HCT116 (cell line): ENCODE data around the gene SEPHS1.

Experiments used
- ATF3 ChIP-seq: IDR thresholded peaks from 2 replicates; pipeline ENCODE4 v1.6.1; 2012
- CTCF ChIP-seq, 3 experiments: fragments of 200-600 bp in 1 of 3; sonication (generic) in 1 of 3; IDR thresholded peaks in 2 of 3; conservative IDR thresholded peaks in 1 of 3; 2 replicates each; pipeline ENCODE4 v1.5.1; 2012 to 2017; ENCODE audit warnings: low read depth in 2 of 3, low read length in 2 of 3, antibody characterized with exemption in 1 of 3, borderline replicate concordance in 1 of 3, control low read depth in 1 of 3, mild to moderate bottlenecking in 1 of 3, mixed read lengths in 1 of 3, mixed run types in 1 of 3, moderate library complexity in 1 of 3; ENCODE audit not compliant: insufficient read depth in 1 of 3
- MAX ChIP-seq: IDR thresholded peaks from 2 replicates; pipeline ENCODE4 v1.6.1; 2012
- POLR2A ChIP-seq: IDR thresholded peaks from 2 replicates; pipeline ENCODE4 v1.7.0; 2011; ENCODE audit warnings: borderline replicate concordance; ENCODE audit not compliant: insufficient read depth, insufficient read length; ENCODE audit errors: extremely low read depth
- POLR2AphosphoS5 ChIP-seq: IDR thresholded peaks from 2 replicates; pipeline ENCODE4 v1.6.1; 2011; ENCODE audit warnings: mild to moderate bottlenecking, low read depth, low read length, moderate library complexity
- REST ChIP-seq: IDR thresholded peaks from 2 replicates; pipeline ENCODE4 v1.6.1; 2012; ENCODE audit warnings: low read depth
- SRF ChIP-seq: IDR thresholded peaks from 2 replicates; pipeline ENCODE4 v1.6.1; 2012; ENCODE audit warnings: low read depth
- ZBTB33 ChIP-seq: IDR thresholded peaks from 2 replicates; pipeline ENCODE4 v1.6.1; 2011; ENCODE audit warnings: mild to moderate bottlenecking, low read length, moderate library complexity; ENCODE audit not compliant: insufficient replicate concordance; ENCODE audit errors: extremely low read depth

- TF ChIP-seq SRF, result no peak
- no peak for TF ChIP-seq POLR2AphosphoS5
- TF ChIP-seq ATF3, result no peak
- TF ChIP-seq ZBTB33, result no peak
- no peak for TF ChIP-seq CTCF (IDR thresholded peaks at IDR 0.05 in 2 of 3, conservative IDR thresholded peaks at IDR 0.05 in 1 of 3; ENCODE audit: borderline replicate concordance in 1 of 3, insufficient read depth in 1 of 3, low read depth in 2 of 3, low read length in 2 of 3)
- no peak for TF ChIP-seq REST
- no peak; the same call in 1 of the 2 replicates for TF ChIP-seq MAX
- no peak for TF ChIP-seq POLR2A
Measured at GRCh38 chr10:13346283-13347042, 1.6 kb downstream of the SEPHS1 start.
